H1 (cell line): Measurements from ENCODE around the gene RAD50. TPM values are rescaled to one million over a fixed set of nuclear protein-coding genes. Genes with fewer than 3 reads are reported as not detected.

Experiments
- CTCF ChIA-PET: fragments of 300-600 bp; sonication (Branson Sonifier 250); formaldehyde crosslinking; loops from one replicate; lab custom pipeline; 2021; ENCODE audit not compliant: partially characterized antibody; lab: Charles Lee
- POLR2A ChIA-PET: fragments of 300-600 bp; sonication (Branson Sonifier 250); formaldehyde crosslinking; loops from one replicate; lab custom pipeline; 2021; ENCODE audit warnings: inconsistent platforms; ENCODE audit not compliant: partially characterized antibody; lab: Charles Lee
- DNase-seq, 2 experiments: peaks; one replicate each; pipeline versions ENCODE4 v3.0.0 to v3.0.0-alpha.2; 2010 to 2022; ENCODE audit warnings: low spot score in 2 of 2, low read depth in 1 of 2, mixed read lengths in 1 of 2
- FAIRE-seq: peaks from 2 replicates; lab custom pipeline; 2011; peaks lifted over from hg19 to GRCh38; lab: Jason Lieb, UNC
- H2AFZ ChIP-seq: 2 replicates; pipeline ENCODE4 v1.8.1; 2012; ENCODE audit warnings: low read length, inconsistent platforms
- H2AK5ac ChIP-seq: 2 replicates; pipeline ENCODE4 v1.6.1; 2013; ENCODE audit warnings: low read depth, low read length
- H2BK120ac ChIP-seq: replicated peaks from 2 replicates; pipeline ENCODE3; 2013; ENCODE audit warnings: low read depth, low read length, inconsistent platforms
- H2BK12ac ChIP-seq: 2 replicates; pipeline ENCODE4 v1.6.1; 2013; ENCODE audit warnings: low read depth, low read length
- H2BK15ac ChIP-seq: 2 replicates; pipeline ENCODE4 v1.6.1; 2013; ENCODE audit warnings: low read length
- H2BK20ac ChIP-seq: 2 replicates; pipeline ENCODE4 v1.6.1; 2013; ENCODE audit warnings: low read length
- H2BK5ac ChIP-seq: 2 replicates; pipeline ENCODE4 v1.6.1; 2013; ENCODE audit warnings: low read depth, low read length
- H3K14ac ChIP-seq: 2 replicates; pipeline ENCODE4 v1.6.1; 2013; ENCODE audit warnings: inconsistent platforms; ENCODE audit not compliant: insufficient read length
- H3K18ac ChIP-seq: 2 replicates; pipeline ENCODE4 v1.6.1; 2013; ENCODE audit warnings: low read length; ENCODE audit errors: extremely low read depth
- H3K23ac ChIP-seq: 2 replicates; pipeline ENCODE4 v1.6.1; 2013; ENCODE audit warnings: inconsistent platforms; ENCODE audit not compliant: insufficient read length
- H3K23me2 ChIP-seq: 2 replicates; pipeline ENCODE4 v1.6.1; 2013; ENCODE audit warnings: low read depth, low read length
- H3K27ac ChIP-seq: 2 replicates; pipeline ENCODE4 v1.6.1; 2011; ENCODE audit warnings: low read depth, low read length, inconsistent platforms
- H3K27me3 ChIP-seq, 4 experiments: replicated peaks in 1 of 4; 1 replicate in 1 of 4; 2 replicates in 3 of 4; pipeline versions ENCODE4 v1.6.1 to v1.8.1; 2011 to 2013; ENCODE audit warnings: low read length in 3 of 4, mild to moderate bottlenecking in 3 of 4, inconsistent platforms in 2 of 4, mixed read lengths in 2 of 4, moderate library complexity in 1 of 4; ENCODE audit not compliant: control insufficient read depth in 3 of 4, insufficient read depth in 3 of 4; ENCODE audit errors: extremely low read depth in 1 of 4
- H3K36me3 ChIP-seq, 4 experiments: 2 replicates each; pipeline versions ENCODE4 v1.6.1 to v1.8.1; 2011 to 2013; ENCODE audit warnings: mild to moderate bottlenecking in 4 of 4, low read length in 3 of 4, moderate library complexity in 2 of 4, control low read depth in 1 of 4, inconsistent platforms in 1 of 4; ENCODE audit not compliant: insufficient read depth in 4 of 4, control insufficient read depth in 2 of 4
- H3K4ac ChIP-seq: replicated peaks from 2 replicates; pipeline ENCODE3; 2013; ENCODE audit warnings: low read length, low read depth, mixed read lengths, inconsistent platforms; ENCODE audit not compliant: insufficient read length
- H3K4me1 ChIP-seq, 4 experiments: replicated peaks in 1 of 4; 1 replicate in 1 of 4; 2 replicates in 3 of 4; pipeline versions ENCODE4 v1.6.1 to v1.8.1; 2011 to 2013; ENCODE audit warnings: low read length in 3 of 4, inconsistent platforms in 2 of 4, mixed read lengths in 1 of 4; ENCODE audit not compliant: insufficient read depth in 4 of 4, control insufficient read depth in 3 of 4
- H3K4me2 ChIP-seq, 2 experiments: 2 replicates each; pipeline versions ENCODE4 v1.6.1 to v1.8.1; 2011 to 2013; ENCODE audit warnings: low read depth in 2 of 2, low read length in 2 of 2, control low read depth in 1 of 2, inconsistent platforms in 1 of 2, mild to moderate bottlenecking in 1 of 2; ENCODE audit not compliant: insufficient read depth in 1 of 2
- H3K4me3 ChIP-seq, 4 experiments: fragments of 200-600, 300-600 bp in 1 of 4; sonication (generic), shearing (Covaris generic), sonication (Bioruptor Twin) in 1 of 4; 2 replicates each; pipeline versions ENCODE4 v1.5.1 to v1.8.1; 2011 to 2016; ENCODE audit warnings: low read length in 4 of 4, low read depth in 3 of 4, control low read depth in 2 of 4, inconsistent platforms in 2 of 4, mild to moderate bottlenecking in 2 of 4, mixed read lengths in 1 of 4, moderate library complexity in 1 of 4; ENCODE audit not compliant: insufficient read depth in 2 of 4; ENCODE audit errors: extremely low read depth in 1 of 4
- H3K56ac ChIP-seq: replicated peaks from 2 replicates; pipeline ENCODE3; 2013; ENCODE audit warnings: low read depth, mild to moderate bottlenecking, mixed read lengths, low read length, inconsistent platforms; ENCODE audit not compliant: insufficient read length
- H3K79me1 ChIP-seq: 2 replicates; pipeline ENCODE4 v1.6.1; 2013; ENCODE audit warnings: low read depth, low read length, control low read depth
- H3K79me2 ChIP-seq, 2 experiments: 2 replicates each; pipeline versions ENCODE4 v1.6.1 to v1.8.1; 2012 to 2013; ENCODE audit warnings: low read length in 2 of 2, mild to moderate bottlenecking in 2 of 2, inconsistent platforms in 1 of 2; ENCODE audit not compliant: insufficient read depth in 2 of 2, control insufficient read depth in 1 of 2
- H3K9ac ChIP-seq, 4 experiments: replicated peaks in 1 of 4; 1 replicate in 1 of 4; 2 replicates in 3 of 4; pipeline versions ENCODE4 v1.6.1 to v1.8.1; 2011 to 2013; ENCODE audit warnings: low read depth in 3 of 4, low read length in 3 of 4, control low read depth in 2 of 4, mild to moderate bottlenecking in 2 of 4, moderate library complexity in 2 of 4, inconsistent platforms in 1 of 4; ENCODE audit errors: extremely low read depth in 1 of 4
- H3K9me3 ChIP-seq, 2 experiments: 2 replicates each; pipeline versions ENCODE4 v1.6.1 to v1.8.1; 2012 to 2013; ENCODE audit warnings: mild to moderate bottlenecking in 2 of 2, moderate library complexity in 2 of 2, control low read depth in 1 of 2, inconsistent platforms in 1 of 2, low read depth in 1 of 2, low read length in 1 of 2, mixed read lengths in 1 of 2; ENCODE audit not compliant: insufficient read depth in 2 of 2
- H4K20me1 ChIP-seq, 2 experiments: replicated peaks in 1 of 2; 2 replicates each; pipeline versions ENCODE3 to v1.8.1; 2011 to 2013; ENCODE audit warnings: inconsistent platforms in 2 of 2, low read length in 2 of 2, mild to moderate bottlenecking in 1 of 2; ENCODE audit not compliant: insufficient read depth in 2 of 2, control insufficient read depth in 1 of 2
- H4K5ac ChIP-seq: 2 replicates; pipeline ENCODE4 v1.6.1; 2013; ENCODE audit warnings: low read length, low read depth, mixed read lengths, inconsistent platforms; ENCODE audit not compliant: insufficient read length
- H4K8ac ChIP-seq: 2 replicates; pipeline ENCODE4 v1.8.0; 2013; ENCODE audit warnings: mild to moderate bottlenecking, moderate library complexity, low read length, inconsistent platforms; ENCODE audit not compliant: insufficient read depth; ENCODE audit errors: extremely low read depth
- H4K91ac ChIP-seq: replicated peaks from 2 replicates; pipeline ENCODE3; 2013; ENCODE audit warnings: low read length, mixed read lengths, inconsistent platforms; ENCODE audit not compliant: insufficient read length
- WGBS, 2 experiments: shearing (Covaris generic) in 1 of 2; methylation state at CpG; one replicate each; pipeline versions ENCODE4 v1.1.6 to v1.1.7; 2013 to 2015; ENCODE audit warnings: low lambda C conversion rate in 2 of 2, mixed read lengths in 2 of 2, inconsistent platforms in 1 of 2, low coverage in 1 of 2, missing lambda C conversion rate in 1 of 2; ENCODE audit not compliant: insufficient replicate concordance in 2 of 2, insufficient coverage in 1 of 2, insufficient read length in 1 of 2; ENCODE audit errors: extremely low coverage in 1 of 2, missing lambda C conversion rate in 1 of 2; 5-methylcytosine and 5-hydroxymethylcytosine counted together
- polyA plus RNA-seq, 7 experiments: library from polyadenylated mRNA; depleted of rRNA in 3 of 7; stranded (reverse) in 5 of 7; unstranded in 2 of 7; fragments of >200 nt in 5 of 7; fragments of 200-250 nt in 2 of 7; gene quantifications; 1 replicate in 5 of 7; 2 replicates in 1 of 7; 4 replicates in 1 of 7; pipeline versions ENCODE4 v1.2.1 to v1.2.3, GENCODE V29; 2011 to 2013; ENCODE audit warnings: missing spikeins in 2 of 7, mixed read lengths in 2 of 7
- total RNA-seq: library from RNA; stranded (reverse); fragmentation: NEBNext Ultra II Directional; extraction: Animal tissue kit (Norgen Biotek cat#: 25700); gene quantifications from 2 replicates; pipeline ENCODE4 v1.2.1, GENCODE V29; 2021

RAD50 gene
- total and polyA plus RNA-seq, 2 of the 8 experiments (the other 6 are each of a cell fraction or from before 2014, with no cell fraction given): 10.1 to 39.4 TPM

GRCh38 chr5:132576123-132576522, 19.3 kb downstream of the RAD50 start:
- Histone ChIP-seq H3K9me3 (peaks cover 3 to 7% of the 10 kb centered on the region in 2 experiments; a peak in 2 of 4 replicates), H4K20me1 (no peaks in the 10 kb centered on the region), H2BK120ac (no peak overlapping the region), H3K36me3 (peaks cover 2 to 53% (median 27%) of the 10 kb centered on the region in 4 experiments; a peak in 7 of 8 replicates), H2BK12ac (no peak overlapping the region), H3K4me3 (no peak overlapping the region), H3K27ac (no peak overlapping the region), H3K4ac (no peak overlapping the region), H3K9ac (no peak overlapping the region), H2BK20ac (no peak overlapping the region), H2BK5ac (no peak overlapping the region), H3K4me2 (no peak overlapping the region), H2AK5ac (no peak overlapping the region), H2BK15ac (no peak overlapping the region), H3K23ac (no peak overlapping the region), H3K4me1 (no peaks in the 10 kb centered on the region), H3K79me1 (no peaks in the 10 kb centered on the region), H2AFZ (no peak overlapping the region), H3K23me2 (no peaks in the 10 kb centered on the region), H4K8ac (no peak overlapping the region), H3K18ac (no peak overlapping the region), H3K14ac (no peak overlapping the region), H3K79me2 (no peaks in the 10 kb centered on the region), H4K5ac (no peak overlapping the region), H3K56ac (no peak overlapping the region), H3K27me3 (no peaks in the 10 kb centered on the region), H4K91ac (no peak overlapping the region)
- ChIA-PET CTCF (no interaction called here), POLR2A (no interaction called here)
- FAIRE-seq (no peak), DNase-seq (no peak)
- 93% methylated on average over 1 of the region's 1 CpG; no CpG with 5 or more reads in 1 of the 2 experiments for WGBS, 2 experiments
